IPS-18c (cell line): ENCODE measurements around the gene CATSPER1.
"Not testable (repeated sequence)": the region's sequence is repeated elsewhere in the genome, so short reads cannot be mapped to it uniquely, and the experiment has no call there.

Source experiments
- H3K4me3 ChIP-seq: 2 replicates; pipeline ENCODE4 v1.7.0; 2013; ENCODE audit warnings: low read depth, mild to moderate bottlenecking, low read length, moderate library complexity; ENCODE audit not compliant: insufficient read depth
- H3K9me3 ChIP-seq: one replicate; pipeline ENCODE4 v1.6.1; 2013; ENCODE audit warnings: mild to moderate bottlenecking, low read length, moderate library complexity; ENCODE audit not compliant: control insufficient read depth, insufficient read depth

CATSPER1 gene

DNA sequence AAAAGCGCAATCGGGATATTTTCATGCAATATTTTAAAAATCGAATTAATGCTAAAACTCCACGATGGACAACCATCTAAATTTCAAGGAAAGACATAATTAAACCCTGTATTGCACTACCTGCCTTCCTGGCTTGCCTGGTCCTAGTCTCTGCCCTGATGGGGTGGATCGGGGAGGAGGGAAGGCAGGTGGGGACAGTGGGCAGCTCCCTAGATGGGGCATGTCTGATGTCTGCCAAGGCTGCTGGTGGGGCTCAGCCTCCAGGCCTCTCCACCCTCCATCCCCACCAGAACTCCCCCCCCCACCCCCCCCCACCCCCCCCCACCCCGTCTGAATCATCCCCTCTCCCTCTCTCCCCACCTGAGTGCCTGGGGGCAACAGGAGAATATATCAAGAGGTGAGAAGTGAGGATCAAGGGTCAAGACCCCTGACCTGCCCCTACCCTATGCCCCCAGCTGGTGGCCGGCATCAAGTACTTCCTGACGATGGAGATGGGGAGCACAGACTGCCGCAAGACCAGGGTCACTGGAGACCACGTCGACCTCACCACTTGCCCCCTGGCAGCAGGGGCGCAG is 13.8 kb downstream of the CATSPER1 start:
- no peak overlapping the region for H3K4me3 ChIP-seq
- no peaks in the 10 kb centered on the region for H3K9me3 ChIP-seq

DNA sequence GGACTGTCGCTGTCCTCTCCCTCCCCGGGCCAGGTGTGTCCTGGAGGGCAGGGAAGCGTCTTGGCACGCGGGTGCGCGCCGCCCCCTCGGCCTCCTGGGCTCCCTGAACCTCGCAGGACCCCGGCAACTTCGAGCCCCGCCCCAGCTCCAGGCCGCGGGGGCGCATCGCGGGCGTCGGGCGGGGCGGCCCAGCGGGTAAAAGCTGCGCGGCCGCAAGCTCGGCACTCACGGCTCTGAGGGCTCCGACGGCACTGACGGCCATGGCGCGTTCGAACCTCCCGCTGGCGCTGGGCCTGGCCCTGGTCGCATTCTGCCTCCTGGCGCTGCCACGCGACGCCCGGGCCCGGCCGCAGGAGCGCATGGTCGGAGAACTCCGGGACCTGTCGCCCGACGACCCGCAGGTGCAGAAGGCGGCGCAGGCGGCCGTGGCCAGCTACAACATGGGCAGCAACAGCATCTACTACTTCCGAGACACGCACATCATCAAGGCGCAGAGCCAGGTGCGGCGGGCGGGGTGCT is 14.4 kb downstream of the CATSPER1 start, which contains the start of gene CST6:
TSS of gene CST6 (plus strand) at position 224 of the 519 bp plus-strand sequence. CDS start at position 261, 37 bp downstream.
- peak within 1 kb of the TSS; percentile 9; the same call in 1 of the 2 replicates for H3K4me3 ChIP-seq
- H3K9me3 ChIP-seq = no peaks in the 10 kb centered on the region

DNA sequence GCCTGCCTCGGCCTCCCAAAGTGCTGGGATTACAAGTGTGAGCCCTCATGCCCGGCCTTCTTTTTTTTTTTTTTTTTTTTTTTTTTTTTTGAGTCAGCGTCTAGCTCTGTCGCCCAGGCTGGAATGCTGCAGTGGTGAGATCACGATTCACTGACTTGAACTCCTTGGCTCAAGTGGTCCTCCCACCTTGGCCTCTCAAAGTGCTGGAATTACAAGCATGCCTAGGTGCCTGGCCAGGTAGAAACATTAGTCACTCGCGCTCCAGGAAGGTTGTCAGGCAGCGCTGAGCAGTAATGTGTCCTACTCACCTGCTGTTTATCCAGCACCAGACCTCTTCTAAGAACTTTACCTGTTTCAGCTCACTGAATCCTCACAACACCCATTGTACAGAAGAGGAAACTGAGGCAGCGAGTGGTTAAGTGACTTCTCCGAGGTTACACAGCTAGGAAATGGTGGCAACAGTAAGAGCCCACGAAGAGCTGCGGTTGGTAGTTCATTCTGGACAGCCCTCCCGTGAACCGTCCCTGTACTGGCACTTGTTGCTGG is 15.0 kb downstream of the CATSPER1 start:
- H3K9me3 ChIP-seq = no peaks in the 10 kb centered on the region
- H3K4me3 ChIP-seq = no peak overlapping the region

DNA sequence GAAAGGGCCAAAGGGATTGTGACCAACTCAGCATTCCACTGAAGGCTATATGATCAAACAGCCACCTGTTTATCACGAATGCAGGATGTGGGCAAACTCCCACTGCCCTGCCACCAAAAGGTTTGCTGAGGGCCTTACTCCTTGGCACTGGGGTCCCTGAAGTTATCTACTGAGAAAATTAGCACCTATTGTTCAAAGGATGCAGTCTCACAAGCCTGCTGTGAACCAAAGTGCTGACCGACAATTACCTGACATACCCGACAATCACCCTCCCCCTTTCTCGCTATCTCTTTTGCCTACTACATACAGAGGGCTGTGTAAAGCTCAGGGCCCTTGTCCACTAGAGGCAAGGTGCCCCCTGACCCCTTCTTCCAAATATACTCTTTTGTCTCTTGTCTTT is 16.2 kb downstream of the CATSPER1 start:
- H3K4me3 ChIP-seq, H3K9me3 ChIP-seq: not testable (repeated sequence)

DNA sequence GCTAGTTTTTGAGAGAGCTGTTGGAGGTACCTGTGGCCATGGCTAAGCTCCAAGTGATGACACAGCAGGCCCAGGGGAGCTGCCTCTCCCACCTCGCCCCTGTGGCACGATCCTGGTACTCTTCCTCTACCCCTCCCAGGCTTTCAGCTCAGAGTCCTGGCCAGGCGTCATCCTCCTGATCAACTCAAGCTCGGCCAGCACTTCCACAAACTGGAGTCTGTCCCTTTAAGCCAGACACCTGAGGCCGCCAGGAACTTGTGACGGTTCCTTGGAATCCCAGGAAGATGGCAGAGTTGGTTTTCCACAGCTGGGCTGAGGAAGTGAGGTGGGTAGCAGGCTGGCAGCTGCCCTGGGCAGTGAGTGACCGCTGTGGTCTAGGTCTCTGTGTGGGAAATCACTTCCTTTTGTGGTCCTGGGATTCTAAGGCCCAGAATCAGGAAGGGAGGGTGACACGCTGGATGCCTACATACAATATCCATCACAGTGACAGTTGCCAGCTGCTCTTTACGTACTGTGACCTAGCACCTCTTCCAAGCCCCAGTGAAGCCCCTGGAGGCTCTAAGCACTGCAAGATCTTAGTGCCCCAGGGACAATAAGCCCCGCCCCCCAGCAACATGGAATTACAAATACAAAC is 17.7 kb downstream of the CATSPER1 start:
- H3K4me3 ChIP-seq = no peak overlapping the region
- H3K9me3 ChIP-seq = no peaks in the 10 kb centered on the region

DNA sequence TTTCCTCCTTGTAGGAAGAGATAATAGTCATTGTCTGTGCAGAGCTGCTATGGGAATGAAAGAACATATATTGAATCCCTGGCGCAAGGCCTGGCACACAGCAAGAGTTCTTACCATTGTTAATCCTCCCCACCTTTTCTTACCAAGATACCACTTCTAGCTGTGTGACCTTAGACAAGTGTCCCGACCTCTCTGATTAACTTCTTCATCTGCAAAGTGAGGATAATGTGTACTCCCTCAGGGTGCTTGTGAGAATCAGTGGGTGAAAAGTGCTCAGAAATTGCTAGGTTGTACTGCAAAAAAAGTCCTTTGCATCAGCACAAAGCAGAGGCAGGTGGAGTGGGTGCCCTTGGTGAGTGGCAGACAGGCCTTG is 18.2 kb downstream of the CATSPER1 start:
- Histone ChIP-seq H3K9me3 (no peaks in the 10 kb centered on the region), H3K4me3 (no peak overlapping the region)

DNA sequence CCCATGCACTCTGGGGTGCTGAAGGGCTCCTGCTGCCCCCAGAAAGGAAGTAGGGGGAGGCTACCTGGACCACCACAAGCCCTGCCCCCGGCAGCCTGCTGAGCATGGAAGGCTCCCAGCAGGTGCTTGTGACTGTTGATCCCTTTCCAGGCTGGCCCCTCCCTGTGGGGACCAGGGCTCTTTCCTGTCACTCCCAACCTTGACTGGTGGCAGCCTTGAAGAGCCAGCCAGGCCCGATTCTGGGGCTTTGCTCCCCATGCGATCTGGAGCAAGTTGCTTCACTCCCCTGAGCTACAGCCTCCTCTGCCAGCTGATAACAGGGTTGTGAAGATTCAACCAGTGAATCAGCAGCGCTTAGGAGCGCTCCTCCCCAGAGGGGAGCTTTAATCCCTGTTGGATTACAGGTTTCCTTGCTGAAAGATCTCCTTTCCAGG is 19.1 kb downstream of the CATSPER1 start:
- Histone ChIP-seq H3K4me3 (no peak overlapping the region), H3K9me3 (no peaks in the 10 kb centered on the region)

DNA sequence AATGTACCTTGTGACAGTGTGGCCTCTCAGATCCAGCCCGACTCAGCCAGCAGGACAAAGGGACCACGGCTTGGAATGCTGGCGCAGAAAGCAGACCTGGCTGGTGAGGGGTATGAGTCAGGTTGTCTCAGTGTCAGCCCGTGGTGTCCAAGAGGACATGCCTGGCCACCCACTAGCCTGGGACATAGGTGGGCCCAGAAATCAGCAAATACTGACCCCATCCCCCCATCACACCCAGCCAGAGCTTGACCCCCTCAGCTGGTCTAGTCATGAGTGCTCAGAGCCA is 19.4 kb downstream of the CATSPER1 start:
- Histone ChIP-seq H3K9me3 (no peaks in the 10 kb centered on the region), H3K4me3 (no peak overlapping the region; the same call in 1 of the 2 replicates)

DNA sequence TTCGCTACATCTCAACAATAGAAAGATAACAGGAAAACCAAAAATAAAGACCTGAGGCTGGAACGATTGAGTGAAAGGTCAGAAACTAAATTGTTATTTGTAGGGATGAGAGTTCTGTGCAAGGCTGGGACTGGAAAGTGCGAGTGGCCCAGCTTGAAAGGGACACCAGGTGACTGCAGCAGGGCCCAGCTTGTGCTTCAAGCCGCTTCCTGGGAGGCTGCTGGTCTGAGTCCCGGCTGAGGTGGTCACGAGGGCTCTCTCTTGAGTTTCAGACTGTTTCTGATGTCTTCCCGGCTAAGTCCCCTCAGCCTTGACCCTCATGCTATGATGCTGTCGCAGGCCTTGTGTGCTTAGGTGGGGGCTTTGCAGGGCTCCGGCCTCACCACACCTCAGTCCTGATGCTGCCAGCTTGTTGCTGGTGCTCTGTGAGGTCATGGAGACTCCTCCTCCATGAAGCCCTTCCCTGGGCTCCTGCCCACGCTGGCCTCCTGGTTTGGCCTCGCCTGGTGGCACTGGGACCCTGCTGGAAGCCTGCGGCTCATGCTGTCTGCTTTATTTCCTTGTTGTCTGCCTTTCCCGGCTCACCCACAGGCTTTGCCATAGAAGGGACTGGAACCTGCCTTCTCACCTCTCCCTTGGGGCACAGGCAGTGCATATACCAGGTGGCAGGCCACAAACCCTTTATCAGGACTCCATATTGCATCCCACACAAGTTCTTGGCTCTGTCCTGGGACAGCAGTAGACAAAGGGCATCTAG is 20.0 kb downstream of the CATSPER1 start:
- H3K9me3 ChIP-seq = no peaks in the 10 kb centered on the region

DNA sequence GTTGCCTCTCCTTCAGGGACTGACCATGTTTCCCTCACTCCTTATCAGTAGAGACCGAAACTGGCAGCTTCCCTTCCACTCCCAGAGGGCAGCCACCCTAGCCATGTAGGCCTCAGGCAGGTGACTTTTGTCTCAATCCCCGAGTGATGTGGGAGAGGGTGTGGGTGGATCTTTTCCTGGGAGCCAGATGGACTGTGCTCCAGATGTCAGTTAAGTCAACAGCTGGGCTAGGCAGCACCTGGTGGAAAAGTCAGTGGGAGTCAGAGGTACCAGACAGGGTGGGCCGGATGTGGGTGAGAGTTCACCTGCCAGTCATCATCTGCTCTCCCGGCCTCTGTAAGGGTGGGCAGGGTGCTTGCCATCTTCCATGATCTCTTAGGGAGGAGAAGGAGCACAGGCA is 22.1 kb downstream of the CATSPER1 start:
- Histone ChIP-seq H3K9me3 (no peaks in the 10 kb centered on the region), H3K4me3 (no peak overlapping the region)

More for the DNA sequence above, 20.0 kb downstream of the CATSPER1 start:
- H3K4me3 ChIP-seq = no peak overlapping the region; the same call in 1 of the 2 replicates

DNA sequence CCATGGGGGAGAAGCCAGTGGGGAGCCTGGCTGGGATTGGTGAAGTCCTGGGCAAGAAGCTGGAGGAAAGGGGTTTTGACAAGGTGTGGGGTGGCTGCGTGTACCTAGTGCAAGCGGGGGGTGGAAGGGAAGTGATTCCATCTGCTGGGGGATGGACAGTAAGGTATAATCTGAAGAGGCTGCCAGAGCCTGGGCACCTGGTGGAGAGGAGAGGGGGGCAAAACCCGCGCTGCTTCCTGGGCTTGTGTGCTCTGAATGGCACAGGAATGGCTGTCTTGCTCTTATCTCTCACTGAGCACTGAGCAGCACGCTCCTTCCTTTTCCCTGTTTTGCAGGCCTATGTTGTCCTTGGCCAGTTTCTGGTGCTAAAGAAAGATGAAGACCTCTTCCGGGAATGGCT is 23.0 kb downstream of the CATSPER1 start:
- peak overlapping the region; percentile 100 for H3K4me3 ChIP-seq
- H3K9me3 ChIP-seq = no peaks in the 10 kb centered on the region

DNA sequence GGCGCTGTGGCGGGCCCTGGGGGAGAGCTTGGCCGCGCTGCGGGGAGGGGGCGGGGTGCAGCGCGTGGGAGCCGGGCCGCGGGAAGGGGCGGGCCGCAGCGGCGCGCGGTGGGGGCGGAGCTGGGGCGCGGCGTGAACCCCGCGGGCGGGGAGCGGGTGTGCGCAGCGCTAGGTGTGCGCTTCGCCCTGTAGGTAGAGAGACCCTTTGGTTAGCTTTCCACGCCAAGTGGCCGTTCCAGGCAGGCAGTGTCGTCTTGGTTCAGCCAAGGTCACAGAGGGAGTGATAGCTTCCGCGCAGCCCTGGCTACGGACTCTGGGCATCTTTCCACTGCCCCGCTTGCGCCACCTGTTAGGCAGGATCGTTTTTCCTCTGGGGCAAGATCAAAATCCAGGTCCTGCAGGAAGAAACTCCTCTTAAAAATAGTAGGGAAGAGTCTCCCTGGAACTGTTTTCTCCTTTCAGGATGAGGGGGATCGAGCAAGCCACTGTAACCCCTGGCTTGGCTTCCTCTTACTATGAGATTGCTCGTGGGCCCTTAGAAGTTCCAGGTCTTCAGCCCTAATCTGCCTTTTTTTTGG is 23.5 kb downstream of the CATSPER1 start:
- Histone ChIP-seq H3K9me3 (no peaks in the 10 kb centered on the region), H3K4me3 (peak overlapping the region; percentile 100)

DNA sequence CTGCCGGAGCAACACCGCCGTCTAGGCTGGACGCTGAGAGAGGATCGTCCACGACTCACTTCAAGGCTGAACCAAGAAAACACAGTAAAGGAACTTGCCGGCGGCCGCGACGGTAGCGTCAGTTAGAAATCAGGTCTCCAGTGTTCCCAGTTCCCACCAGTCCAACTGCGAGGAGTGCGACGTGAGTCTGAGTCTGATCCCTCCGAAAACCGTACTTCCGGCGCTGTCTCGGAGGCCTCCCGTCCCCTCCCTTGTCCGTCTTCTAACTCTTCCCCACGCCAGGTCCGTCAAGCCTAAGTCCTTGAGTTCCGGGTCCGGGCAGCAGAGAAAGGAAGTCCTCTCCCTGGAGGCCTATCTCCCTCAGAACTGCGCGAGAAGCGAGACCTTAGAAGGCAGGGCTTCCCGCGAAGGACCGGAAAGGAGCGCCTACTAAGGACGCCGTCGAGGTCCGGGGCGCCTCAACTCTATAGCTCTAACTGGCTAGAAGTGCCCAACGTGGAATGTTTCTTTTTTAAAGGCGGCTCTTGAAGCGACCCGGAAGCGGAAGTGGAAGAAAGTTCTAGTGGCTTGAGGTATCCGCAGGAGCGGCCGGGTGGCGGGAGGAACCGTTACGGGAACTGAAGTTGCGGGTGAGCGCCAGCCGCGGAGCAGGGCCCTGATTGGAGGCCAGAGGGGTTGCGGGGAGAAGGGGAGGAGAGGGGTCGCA is 24.2 kb downstream of the CATSPER1 start, which contains the start of the genes BANF1 and EIF1AD:
TSS of gene BANF1 (plus strand) at position 562 of the 706 bp plus-strand sequence. CDS start 748 bp downstream, outside the sequence.
TSS of gene EIF1AD (minus strand) at position 216 of the 706 bp plus-strand sequence. CDS start 1,768 bp downstream, outside the sequence.
- H3K4me3 ChIP-seq = peak within 1 kb of the TSS; percentile 100
- no peaks in the 10 kb centered on the region for H3K9me3 ChIP-seq

DNA sequence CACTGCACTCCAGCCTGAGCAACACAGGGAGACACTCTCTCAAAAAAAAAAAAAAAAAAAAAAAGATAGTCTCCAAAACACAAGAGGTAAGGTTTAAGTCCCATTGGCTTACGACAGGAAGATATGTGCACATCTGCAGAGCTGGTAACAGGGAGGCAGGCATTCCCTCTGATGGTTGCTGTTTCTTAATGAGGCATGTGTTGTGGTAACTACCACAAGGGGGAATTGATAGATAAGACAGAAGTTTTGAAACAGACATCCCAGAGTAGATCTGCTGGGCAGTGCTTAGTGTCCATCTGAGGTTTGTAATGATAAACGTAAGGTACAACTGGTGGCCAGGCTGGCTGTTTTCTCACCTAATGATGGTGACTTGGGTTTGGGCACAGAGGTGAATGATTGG is 29.0 kb downstream of the CATSPER1 start:
- no peaks in the 10 kb centered on the region for H3K9me3 ChIP-seq
- H3K4me3 ChIP-seq = no peak overlapping the region

DNA sequence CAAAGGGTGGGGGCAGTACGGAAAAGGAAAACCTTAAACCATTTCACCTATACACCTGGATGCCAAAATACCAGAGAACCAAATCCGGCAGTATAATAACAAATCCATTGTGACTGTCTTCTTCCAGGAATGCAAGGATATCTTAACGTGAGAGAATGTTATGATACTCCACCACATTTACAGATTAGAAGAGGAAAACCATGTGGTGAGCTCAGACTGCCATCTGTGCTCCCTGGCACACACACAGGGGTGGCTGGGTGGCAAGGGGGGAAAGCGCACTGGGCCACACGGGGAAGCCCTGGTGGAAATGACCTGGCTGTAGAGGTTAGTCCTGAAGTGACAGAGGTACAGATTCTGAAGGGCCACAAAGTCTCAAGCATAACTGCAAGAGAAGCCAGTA is 34.2 kb downstream of the CATSPER1 start:
- H3K9me3 ChIP-seq = no peaks in the 10 kb centered on the region

DNA sequence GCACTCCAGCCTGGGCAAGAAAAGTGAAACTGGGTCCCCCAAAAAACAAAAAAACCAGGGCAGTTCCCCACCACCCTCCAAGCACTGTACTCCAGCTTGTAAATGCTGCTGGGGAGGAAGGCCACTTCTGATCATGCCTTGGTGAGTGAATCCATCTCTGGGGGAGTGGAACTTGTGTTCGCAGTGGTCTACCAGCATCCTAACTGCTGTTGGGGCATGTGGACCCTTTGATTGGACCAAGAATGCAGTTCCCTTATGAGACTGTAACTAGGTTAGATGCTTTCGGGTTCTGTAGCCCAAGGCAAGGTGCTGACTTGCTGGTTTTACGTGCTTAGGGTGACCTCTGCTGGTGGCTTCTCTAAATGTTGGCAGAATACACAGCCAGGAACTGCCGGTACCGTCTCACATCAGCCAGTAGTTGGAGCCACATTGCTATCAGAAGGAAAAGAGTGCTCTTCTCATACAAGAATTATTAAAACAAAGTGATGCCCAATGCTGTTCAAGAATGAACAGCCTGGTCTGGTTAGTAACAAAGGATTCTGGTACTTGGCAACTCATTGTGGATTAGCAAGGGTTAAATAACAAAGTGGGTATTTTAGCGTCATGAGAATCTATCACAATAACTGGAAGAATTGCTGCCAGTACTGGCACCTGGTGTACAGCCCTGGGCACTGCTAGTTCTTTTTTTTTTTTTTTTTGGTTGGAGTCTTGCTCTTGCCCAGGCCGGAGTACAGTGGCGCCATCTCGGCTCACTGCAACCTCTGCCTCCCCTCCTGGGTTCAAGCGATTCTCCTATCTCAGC is 37.3 kb downstream of the CATSPER1 start:
- Histone ChIP-seq H3K9me3 (no peaks in the 10 kb centered on the region), H3K4me3 (no peak overlapping the region)

More for the DNA sequence above, 34.2 kb downstream of the CATSPER1 start:
- no peak overlapping the region for H3K4me3 ChIP-seq
